ENCODE results near the gene SMPD4. TPM values are rescaled to one million over a fixed set of nuclear protein-coding genes. Genes with fewer than 3 reads are reported as not detected.
A peak's percentile ranks its signal among the peaks of the same experiment; 100 is the strongest.
"Not testable (repeated sequence)": the region's sequence is repeated elsewhere in the genome, so short reads cannot be mapped to it uniquely, and the experiment has no call there.

Gene SMPD4
- total RNA-seq, 2 experiments from 2014 or later = 83.9 to 88.2 TPM

DNA sequence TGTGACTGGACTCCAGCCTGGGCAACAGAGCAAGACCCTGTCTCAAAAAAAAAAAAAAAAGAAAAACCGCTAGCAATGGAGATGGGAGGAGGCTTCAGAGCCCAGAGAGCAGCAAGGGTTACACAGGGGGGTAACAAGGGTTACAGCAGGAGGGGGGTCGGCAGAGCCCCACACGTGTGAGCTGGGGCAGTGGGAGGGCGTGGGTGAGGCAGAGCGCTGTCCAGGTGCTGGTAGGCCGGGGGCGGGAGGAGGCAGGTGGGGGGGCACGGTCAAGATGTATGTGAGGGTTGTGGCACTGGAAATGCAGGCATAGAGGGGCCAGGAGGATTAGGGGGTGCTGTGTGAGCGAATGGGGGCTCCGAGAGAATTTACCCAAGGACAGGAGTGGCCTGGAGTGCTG lies 4.0 kb upstream of the SMPD4 start:
- peaks cover 21% of the 10 kb centered on the region for H3K4me1 Mint-ChIP-seq (ENCODE audit: low read depth)
- no peak overlapping the region for H3K27ac Mint-ChIP-seq
- H3K9me3 Mint-ChIP-seq (ENCODE audit: insufficient read depth) = no peaks in the 10 kb centered on the region
- H3K36me3 Mint-ChIP-seq (ENCODE audit: low read depth) = peaks cover 15% of the 10 kb centered on the region
- ChIA-PET POLR2A (no interaction called here), CTCF (no interaction called here)
- ATAC-seq (no peak), DNase-seq (no peak)
- no peaks in the 10 kb centered on the region for H3K27me3 Mint-ChIP-seq (ENCODE audit: low read depth)
- H3K4me3 Mint-ChIP-seq = no peak overlapping the region

DNA sequence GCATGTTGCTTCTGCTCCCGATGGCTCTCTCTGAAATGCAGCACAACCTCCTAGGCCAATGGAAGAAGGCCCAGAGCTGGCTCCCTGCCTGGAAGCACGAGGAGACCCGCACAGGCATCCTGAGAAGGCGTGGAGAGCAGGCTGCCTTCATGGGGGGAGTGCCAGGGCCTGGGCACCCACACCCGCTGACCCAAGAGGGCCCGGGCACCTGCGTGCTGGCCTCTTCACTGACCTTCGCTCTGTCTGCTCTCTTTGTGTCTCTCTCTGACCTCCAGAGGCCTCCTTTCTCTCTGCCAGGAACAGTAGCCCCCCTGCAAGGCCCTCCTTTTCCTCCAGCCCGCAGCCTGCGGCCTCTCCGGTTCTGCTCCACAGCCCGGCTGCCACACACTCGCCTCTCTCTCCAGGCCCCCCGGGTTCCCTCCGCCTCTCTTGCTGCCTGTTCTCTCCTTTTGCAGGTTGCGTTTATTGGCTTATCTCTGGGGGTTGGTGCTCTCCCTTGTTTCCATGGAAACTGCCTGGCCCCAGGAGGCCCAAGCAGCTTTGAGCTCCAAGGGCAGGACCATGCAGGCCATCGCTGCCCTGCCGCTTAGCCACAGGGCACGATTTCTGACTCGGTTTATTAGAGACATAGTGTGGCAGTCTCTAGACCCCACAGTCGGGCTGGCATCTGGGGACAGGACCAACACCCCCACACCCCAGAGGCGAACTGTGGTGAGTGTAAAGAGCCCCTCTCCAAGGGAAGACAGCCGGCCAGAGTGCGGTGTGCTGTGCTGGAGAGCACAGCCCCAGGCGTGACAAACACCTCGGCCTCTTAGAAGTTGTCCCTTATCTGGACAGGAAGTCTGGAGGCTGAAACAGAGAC lies 2.3 kb upstream of the SMPD4 start:
- Mint-ChIP-seq H3K36me3 (ENCODE audit: low read depth) (peaks cover 17% of the 10 kb centered on the region), H3K27me3 (ENCODE audit: low read depth) (no peaks in the 10 kb centered on the region), H3K27ac (peak overlapping the region; percentile 86), H3K4me3 (peak overlapping the region; percentile 78), H3K4me1 (ENCODE audit: low read depth) (peaks cover 29% of the 10 kb centered on the region), H3K9me3 (ENCODE audit: insufficient read depth) (no peaks in the 10 kb centered on the region)
- POLR2A ChIA-PET = no interaction called here
- CTCF ChIA-PET = no interaction called here
- DNase-seq (no peak), ATAC-seq (no peak)

DNA sequence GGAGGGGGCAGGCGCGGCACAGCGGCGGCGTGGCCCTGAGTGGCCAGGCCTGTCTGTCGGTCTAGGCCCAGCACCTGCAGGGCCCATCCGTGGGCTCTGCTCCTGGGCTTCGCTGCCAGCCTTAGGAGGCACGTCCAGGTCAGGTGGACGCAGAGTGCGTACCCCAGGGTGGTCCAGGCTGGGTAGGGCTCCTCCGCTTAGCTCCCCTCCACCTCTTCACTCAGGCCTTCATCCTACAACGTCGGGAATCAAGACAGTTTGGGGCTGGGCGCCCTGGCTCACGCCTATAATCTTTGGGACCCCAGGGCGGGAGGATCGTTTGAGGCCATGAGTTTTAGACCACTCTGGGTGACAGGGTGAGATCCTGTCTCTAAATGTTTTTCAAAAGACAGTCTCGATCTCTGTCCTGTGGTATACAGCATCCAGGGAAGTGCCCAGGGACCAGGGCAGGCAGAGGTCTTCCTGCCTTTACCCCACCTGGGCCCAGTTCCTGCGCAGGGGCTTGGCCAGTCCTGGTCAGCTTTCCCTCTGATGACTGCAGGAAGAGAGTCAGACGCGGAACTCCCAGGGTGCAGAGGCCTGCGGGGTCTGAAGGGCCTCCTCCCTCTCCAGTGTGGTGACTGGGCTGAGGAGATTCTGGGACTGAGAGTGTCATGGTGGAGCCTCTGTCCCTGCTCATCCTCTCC lies 1.6 kb upstream of the SMPD4 start:
- ATAC-seq = peak; percentile 3
- Mint-ChIP-seq H3K4me3 (peak overlapping the region; percentile 78), H3K4me1 (ENCODE audit: low read depth) (peaks cover 32% of the 10 kb centered on the region), H3K36me3 (ENCODE audit: low read depth) (peaks cover 20% of the 10 kb centered on the region), H3K27ac (peak overlapping the region; percentile 86)
- CTCF ChIA-PET = interaction anchor here (0.9 to 2.7 kb wide), 3 partner anchors 12 to 159 kb away, joined by 4 to 17 read pairs (median 5); partner anchors contain the start of gene IMP4
- DNase-seq; H3K27me3 Mint-ChIP-seq (ENCODE audit: low read depth); H3K9me3 Mint-ChIP-seq (ENCODE audit: insufficient read depth): not testable (repeated sequence)
- POLR2A ChIA-PET = interaction anchor here (0.7 to 0.9 kb wide), 2 partner anchors 150 to 159 kb away, joined by 3 to 4 read pairs; a partner anchor contains a TSS

DNA sequence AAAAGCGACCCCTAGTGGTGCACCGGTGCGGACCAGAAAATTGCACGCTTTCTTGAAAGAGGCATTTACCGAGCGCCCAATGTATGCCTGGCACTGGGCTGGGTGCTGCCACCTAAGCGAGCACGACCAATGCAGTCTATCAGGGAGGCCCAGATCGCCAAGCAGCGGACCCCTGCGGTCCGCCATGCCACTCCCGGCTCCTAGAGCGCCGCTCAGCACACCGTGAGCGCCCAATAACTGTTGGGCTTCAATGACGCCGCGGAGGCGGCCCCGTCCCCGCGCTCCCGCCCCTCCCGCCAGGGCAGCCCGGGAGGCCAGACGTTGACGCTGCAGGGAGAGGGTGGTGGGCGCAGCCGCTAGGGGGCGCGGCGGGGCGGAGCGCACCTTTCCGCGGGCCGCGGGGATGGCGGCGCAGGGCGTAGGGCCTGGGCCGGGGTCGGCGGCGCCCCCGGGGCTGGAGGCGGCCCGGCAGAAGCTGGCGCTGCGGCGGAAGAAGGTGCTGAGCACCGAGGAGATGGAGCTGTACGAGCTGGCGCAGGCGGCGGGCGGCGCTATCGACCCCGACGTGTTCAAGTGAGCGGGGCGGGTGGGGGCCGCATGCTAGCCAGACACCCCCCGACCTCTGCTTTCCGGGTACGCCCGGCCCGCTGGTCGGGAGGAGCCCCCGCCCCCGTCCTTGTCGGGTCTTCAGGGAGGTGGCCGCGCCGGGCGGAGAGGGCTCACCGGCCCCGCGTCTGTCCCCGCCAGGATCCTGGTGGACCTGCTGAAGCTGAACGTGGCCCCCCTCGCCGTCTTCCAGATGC lies 679 bp upstream of the SMPD4 start, which contains the start of gene MZT2B:
TSS of gene MZT2B (plus strand) at position 383 of the 803 bp plus-strand sequence. CDS start at position 404, 21 bp downstream.
- H3K27ac Mint-ChIP-seq = peak within 1 kb of the TSS; percentile 98
- CTCF ChIA-PET = interaction anchor here (0.9 to 2.7 kb wide), 3 partner anchors 11 to 160 kb away, joined by 4 to 17 read pairs (median 5); partner anchors contain the start of gene IMP4
- peak; percentile 93 for DNase-seq
- peaks cover 22% of the 10 kb centered on the region for H3K36me3 Mint-ChIP-seq (ENCODE audit: low read depth)
- peaks cover 36% of the 10 kb centered on the region for H3K4me1 Mint-ChIP-seq (ENCODE audit: low read depth)
- H3K9me3 Mint-ChIP-seq (ENCODE audit: insufficient read depth); H3K27me3 Mint-ChIP-seq (ENCODE audit: low read depth): not testable (repeated sequence)
- POLR2A ChIA-PET = interaction anchor here (0.7 to 2.2 kb wide), 11 partner anchors 11 to 1311 kb away, joined by 3 to 12 read pairs (median 4); partner anchors contain the start of gene IMP4
- ATAC-seq = peak; percentile 89
- H3K4me3 Mint-ChIP-seq = peak within 1 kb of the TSS; percentile 93

DNA sequence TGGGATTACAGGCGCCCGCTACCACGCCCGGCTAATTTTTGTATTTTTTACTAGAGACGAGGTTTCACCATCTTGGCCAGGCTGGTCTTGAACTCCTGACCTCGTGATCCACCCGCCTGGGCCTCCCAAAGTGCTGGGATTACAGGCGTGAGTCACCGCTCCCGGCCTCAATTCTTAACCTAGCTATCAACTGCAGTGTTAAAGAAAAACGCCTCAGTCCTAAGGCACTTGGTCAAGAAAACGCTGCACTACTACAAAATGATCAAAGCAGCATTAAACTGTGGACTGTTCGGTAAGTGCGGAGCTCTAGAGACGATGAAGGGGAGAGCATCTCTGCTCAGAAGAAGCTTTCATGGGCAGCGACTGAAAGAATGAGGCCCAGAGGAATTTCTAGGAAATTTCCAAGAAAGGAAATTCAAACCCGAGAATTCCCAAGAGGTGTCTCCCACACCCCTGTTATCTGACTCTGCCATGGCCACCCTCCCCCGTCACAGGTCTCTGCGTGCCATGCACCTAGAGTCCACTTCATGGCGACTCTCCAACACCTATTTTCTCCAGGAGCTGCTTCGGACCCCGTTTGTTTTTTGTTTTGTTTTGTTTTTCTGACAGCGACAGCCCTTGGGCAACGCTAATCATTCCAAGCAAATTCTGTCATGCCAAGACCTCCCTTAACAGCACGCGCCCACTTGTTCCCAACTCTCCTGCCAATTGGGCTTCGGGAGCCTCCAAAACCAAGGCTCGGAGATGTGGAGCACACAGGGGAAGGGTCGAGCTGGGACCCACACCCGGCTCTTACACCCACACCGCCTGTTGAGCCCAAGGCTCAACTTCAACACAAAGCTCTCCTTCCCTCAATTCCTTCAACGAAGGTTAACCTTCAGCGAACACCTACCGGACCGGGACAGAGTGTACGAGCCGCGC lies 738 bp downstream of the SMPD4 start:
- POLR2A ChIA-PET = interaction anchor here (0.6 to 2.2 kb wide), 10 partner anchors 10 to 1312 kb away, joined by 3 to 12 read pairs (median 4); partner anchors contain the start of gene IMP4

DNA sequence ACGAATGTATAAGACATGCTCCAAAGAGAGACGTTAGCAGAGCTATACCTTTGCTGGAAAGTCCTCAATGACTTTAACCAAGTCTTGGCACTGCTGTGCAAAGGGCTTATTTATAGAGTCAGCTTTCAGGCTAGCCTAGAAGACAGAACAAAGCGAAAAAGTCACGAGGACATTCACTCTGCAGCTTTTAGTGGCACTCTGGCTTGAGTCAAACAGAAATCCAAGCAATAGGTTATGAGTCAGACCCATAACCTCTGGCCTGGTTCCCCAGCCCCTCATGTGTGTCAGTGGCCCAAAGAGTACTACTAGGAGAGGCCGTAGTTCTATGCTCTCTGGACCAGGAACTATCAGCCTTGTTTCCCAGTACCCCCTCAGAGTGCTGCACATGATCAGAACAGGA lies 6.5 kb downstream of the SMPD4 start:
- H3K27me3 Mint-ChIP-seq (ENCODE audit: low read depth); H3K9me3 Mint-ChIP-seq (ENCODE audit: insufficient read depth); ATAC-seq; DNase-seq; POLR2A ChIA-PET; H3K27ac Mint-ChIP-seq; H3K4me3 Mint-ChIP-seq; CTCF ChIA-PET: not testable (repeated sequence)
- peaks cover 26% of the 10 kb centered on the region for H3K4me1 Mint-ChIP-seq (ENCODE audit: low read depth)
- H3K36me3 Mint-ChIP-seq (ENCODE audit: low read depth) = peaks cover 32% of the 10 kb centered on the region

More for the DNA sequence above, 738 bp downstream of the SMPD4 start:
- H3K9me3 Mint-ChIP-seq (ENCODE audit: insufficient read depth); DNase-seq; H3K27me3 Mint-ChIP-seq (ENCODE audit: low read depth); ATAC-seq: not testable (repeated sequence)
- H3K4me3 Mint-ChIP-seq = peak overlapping the region; percentile 93
- peaks cover 36% of the 10 kb centered on the region for H3K4me1 Mint-ChIP-seq (ENCODE audit: low read depth)
- peak overlapping the region; percentile 98 for H3K27ac Mint-ChIP-seq
- peaks cover 18% of the 10 kb centered on the region for H3K36me3 Mint-ChIP-seq (ENCODE audit: low read depth)
- CTCF ChIA-PET = interaction anchor here (0.6 to 2.7 kb wide), 5 partner anchors 73 to 161 kb away, joined by 3 to 17 read pairs (median 4); partner anchors contain the start of gene IMP4

DNA sequence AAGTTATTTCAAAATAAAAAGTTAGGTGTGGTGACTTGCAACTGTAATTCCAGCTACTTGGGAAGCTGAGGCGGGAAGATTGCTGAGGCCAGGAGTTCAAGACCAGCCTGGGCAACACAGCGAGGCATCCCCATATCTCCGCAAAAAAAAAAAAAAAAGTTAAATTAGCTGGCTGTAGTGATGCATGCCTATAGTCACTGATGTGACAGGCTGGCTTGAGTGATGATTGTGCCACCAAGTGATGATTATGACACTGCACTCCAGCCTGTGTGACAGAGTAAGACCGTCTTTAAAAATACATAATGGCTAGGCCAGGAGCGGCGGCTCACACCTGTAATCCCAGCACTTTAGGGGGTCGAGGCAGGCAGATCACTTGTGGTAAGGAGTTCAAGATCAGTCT lies 11.5 kb downstream of the SMPD4 start:
- no peaks in the 10 kb centered on the region for H3K27me3 Mint-ChIP-seq (ENCODE audit: low read depth)
- peaks cover 44% of the 10 kb centered on the region for H3K36me3 Mint-ChIP-seq (ENCODE audit: low read depth)
- peaks cover 33% of the 10 kb centered on the region for H3K4me1 Mint-ChIP-seq (ENCODE audit: low read depth)
- DNase-seq (no peak), ATAC-seq (no peak)
- CTCF ChIA-PET = interaction anchor here (1.8 kb wide), 1 partner anchor 13 kb away, joined by 5 read pairs; the partner anchor contains the start of gene MZT2B
- peak overlapping the region; percentile 79 for H3K27ac Mint-ChIP-seq
- POLR2A ChIA-PET = interaction anchor here (1.2 to 1.8 kb wide), 2 partner anchors 11 kb away, joined by 5 to 8 read pairs; partner anchors contain the start of gene SMPD4
- H3K9me3 Mint-ChIP-seq (ENCODE audit: insufficient read depth) = no peaks in the 10 kb centered on the region
- peak overlapping the region; percentile 52 for H3K4me3 Mint-ChIP-seq

DNA sequence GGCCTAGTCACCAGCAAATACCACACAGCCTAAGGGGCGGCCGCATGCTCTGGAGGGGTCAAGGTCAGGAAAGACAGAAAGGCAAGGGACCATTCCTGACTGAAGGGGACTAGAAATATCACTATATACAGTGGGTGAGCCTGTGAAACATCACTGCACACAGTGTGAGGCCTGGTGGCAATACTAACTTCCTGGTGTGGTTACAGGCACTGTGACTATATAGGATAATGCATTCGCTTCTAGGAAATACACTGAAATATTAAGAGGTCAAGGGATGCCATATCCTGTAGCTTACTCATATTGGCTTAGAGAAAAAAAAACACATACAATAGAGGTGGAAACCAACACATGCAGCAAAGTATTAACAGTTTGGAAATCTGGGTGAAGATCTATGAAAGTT lies 12.2 kb downstream of the SMPD4 start:
- ATAC-seq = peak; percentile 92
- H3K27ac Mint-ChIP-seq = peak overlapping the region; percentile 79

DNA sequence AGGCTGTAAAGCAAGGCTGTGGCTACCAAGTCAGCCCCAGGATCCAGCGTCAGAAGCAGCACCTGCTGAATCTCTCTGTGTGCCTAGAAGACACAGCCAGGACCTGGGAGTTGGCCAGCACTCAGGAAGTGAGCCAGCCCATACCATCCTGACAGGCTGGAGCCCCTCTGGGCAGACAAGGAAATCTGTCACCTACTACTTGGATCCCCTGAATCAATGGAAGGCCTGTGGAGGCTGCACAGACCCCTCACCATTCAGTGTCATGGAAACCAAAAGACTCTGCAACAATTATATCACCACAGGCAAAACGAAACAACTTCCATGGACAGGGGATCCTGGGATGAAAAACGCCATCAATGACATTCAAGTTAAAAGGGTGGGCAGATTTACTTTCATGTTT lies 14.8 kb downstream of the SMPD4 start:
- H3K27ac Mint-ChIP-seq; DNase-seq; H3K27me3 Mint-ChIP-seq (ENCODE audit: low read depth); CTCF ChIA-PET; H3K4me3 Mint-ChIP-seq; H3K9me3 Mint-ChIP-seq (ENCODE audit: insufficient read depth); ATAC-seq: not testable (repeated sequence)
- Mint-ChIP-seq H3K36me3 (ENCODE audit: low read depth) (peaks cover 44% of the 10 kb centered on the region), H3K4me1 (ENCODE audit: low read depth) (peaks cover 33% of the 10 kb centered on the region)
- POLR2A ChIA-PET = interaction anchor here (1.4 kb wide), 1 partner anchor 15 kb away, joined by 4 read pairs; the partner anchor contains the start of gene SMPD4

More for the DNA sequence above, 12.2 kb downstream of the SMPD4 start:
- peaks cover 33% of the 10 kb centered on the region for H3K4me1 Mint-ChIP-seq (ENCODE audit: low read depth)
- H3K9me3 Mint-ChIP-seq (ENCODE audit: insufficient read depth); DNase-seq; CTCF ChIA-PET; H3K27me3 Mint-ChIP-seq (ENCODE audit: low read depth): not testable (repeated sequence)
- POLR2A ChIA-PET = interaction anchor here (1.2 kb wide), 1 partner anchor 12 kb away, joined by 5 read pairs; the partner anchor contains the start of gene SMPD4
- H3K36me3 Mint-ChIP-seq (ENCODE audit: low read depth) = peaks cover 51% of the 10 kb centered on the region
- peak overlapping the region; percentile 52 for H3K4me3 Mint-ChIP-seq

DNA sequence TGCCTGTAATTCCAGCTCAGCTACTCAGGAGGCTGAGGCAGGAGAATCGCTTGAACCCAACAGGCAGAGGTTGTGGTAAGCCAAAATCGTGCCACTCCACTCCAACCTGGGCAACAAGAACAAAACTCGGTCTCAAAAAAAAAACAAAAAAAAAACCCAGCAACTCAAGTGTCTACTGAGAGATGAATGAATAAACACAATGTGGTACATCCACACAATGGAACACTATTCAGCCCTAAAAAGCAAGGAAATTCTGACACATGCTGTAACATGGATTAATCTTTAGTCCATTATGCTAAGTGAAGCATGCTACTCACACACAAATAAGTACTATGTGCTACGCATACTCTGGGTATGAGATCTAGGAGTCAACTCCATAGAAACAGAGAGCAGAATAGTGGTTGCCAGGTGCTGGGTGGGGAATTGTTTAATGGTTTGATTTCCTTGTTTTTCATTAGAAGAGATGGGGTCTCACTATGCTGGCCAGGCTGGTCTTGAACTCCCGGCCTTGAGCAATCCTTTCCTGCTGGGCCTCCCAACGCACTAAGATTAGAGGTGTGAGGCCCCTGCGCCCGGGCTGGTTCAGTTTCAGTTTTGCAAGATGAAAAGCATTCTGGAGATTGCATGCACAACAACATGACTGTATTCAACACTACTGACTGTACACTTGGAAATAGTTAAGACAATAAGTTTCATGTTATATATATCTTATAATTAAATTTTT lies 15.9 kb downstream of the SMPD4 start:
- Mint-ChIP-seq H3K36me3 (ENCODE audit: low read depth) (peaks cover 42% of the 10 kb centered on the region), H3K27me3 (ENCODE audit: low read depth) (no peaks in the 10 kb centered on the region), H3K4me1 (ENCODE audit: low read depth) (peaks cover 27% of the 10 kb centered on the region), H3K9me3 (ENCODE audit: insufficient read depth) (no peaks in the 10 kb centered on the region), H3K27ac (no peak overlapping the region), H3K4me3 (no peak overlapping the region)
- ATAC-seq (no peak), DNase-seq (no peak)
- ChIA-PET POLR2A (no interaction called here), CTCF (no interaction called here)
